IMR-90 (cell line): ENCODE results near the gene CNPPD1. TPM values are rescaled to one million over a fixed set of nuclear protein-coding genes. Genes with fewer than 3 reads are reported as not detected.

Source experiments
- ATAC-seq: fragments of 200-7000 bp; cut with Tn5 transposase; 2 replicates; pipeline ENCODE4 v1.9.1; 2020; ENCODE audit warnings: low read depth, mild to moderate bottlenecking, moderate library complexity
- BruUV-seq: library from RNA; stranded (reverse); fragments of 400-500 nt; replicated peaks from 2 replicates; lab custom pipeline; 2021; lab: Mats Ljungman, UMichigan
- CTCF ChIA-PET: fragments of 300-600 bp; formaldehyde crosslinking; extraction: SDS; loops from one replicate; lab custom pipeline; 2021; ENCODE audit warnings: antibody characterized with exemption; lab: Yijun Ruan, JAX
- POLR2A ChIA-PET: fragments of 300-600 bp; sonication (Branson Sonifier 250); formaldehyde crosslinking; loops from one replicate; lab custom pipeline; 2022; ENCODE audit warnings: antibody characterized with exemption; ENCODE audit not compliant: unreplicated experiment; lab: Charles Lee
- DNase-seq: peaks from one replicate; pipeline ENCODE4 v3.0.0; 2013
- H2AFZ ChIP-seq: replicated peaks from 2 replicates; pipeline ENCODE3; 2013; ENCODE audit warnings: low read length, mild to moderate bottlenecking; ENCODE audit not compliant: poor library complexity
- H2AK5ac ChIP-seq: 2 replicates; pipeline ENCODE4 v1.6.1; 2013; ENCODE audit warnings: low read depth, low read length, inconsistent platforms
- H2AK9ac ChIP-seq: replicated peaks from 2 replicates; pipeline ENCODE3; 2013; ENCODE audit warnings: mild to moderate bottlenecking, low read depth, low read length, moderate library complexity; ENCODE audit not compliant: poor library complexity
- H2BK120ac ChIP-seq: 2 replicates; pipeline ENCODE4 v1.6.1; 2013; ENCODE audit warnings: low read depth, low read length, inconsistent platforms
- H2BK15ac ChIP-seq: 3 replicates; pipeline ENCODE4 v1.6.1; 2013; ENCODE audit warnings: low read depth, low read length, inconsistent platforms
- H2BK20ac ChIP-seq: 2 replicates; pipeline ENCODE4 v1.6.1; 2013; ENCODE audit warnings: low read depth, mild to moderate bottlenecking, inconsistent platforms, low read length, moderate library complexity
- H2BK5ac ChIP-seq: 2 replicates; pipeline ENCODE4 v1.6.1; 2013; ENCODE audit warnings: mild to moderate bottlenecking, low read depth, low read length, inconsistent platforms; ENCODE audit not compliant: poor library complexity, severe bottlenecking
- H3K14ac ChIP-seq: replicated peaks from 2 replicates; pipeline ENCODE4 v1.6.1; 2013; ENCODE audit warnings: low read depth, low read length, inconsistent platforms
- H3K18ac ChIP-seq: 2 replicates; pipeline ENCODE4 v1.6.1; 2013; ENCODE audit warnings: low read depth, low read length, control low read depth
- H3K23ac ChIP-seq: 2 replicates; pipeline ENCODE4 v1.6.1; 2013; ENCODE audit warnings: low read depth, low read length, inconsistent platforms
- H3K27ac ChIP-seq: 2 replicates; pipeline ENCODE4 v1.5.1; 2013; ENCODE audit warnings: mild to moderate bottlenecking, control low read depth, low read length; ENCODE audit not compliant: insufficient read depth
- H3K27me3 ChIP-seq: 2 replicates; pipeline ENCODE4 v1.6.1; 2013; ENCODE audit warnings: low read length; ENCODE audit not compliant: control insufficient read depth, insufficient read depth
- H3K36me3 ChIP-seq: 2 replicates; pipeline ENCODE4 v1.6.1; 2013; ENCODE audit warnings: low read length, mixed read lengths; ENCODE audit not compliant: control insufficient read depth, insufficient read depth
- H3K4ac ChIP-seq: 2 replicates; pipeline ENCODE4 v1.6.1; 2013; ENCODE audit warnings: low read depth, low read length, inconsistent platforms
- H3K4me1 ChIP-seq: 2 replicates; pipeline ENCODE4 v1.6.1; 2013; ENCODE audit warnings: low read length, mixed read lengths; ENCODE audit not compliant: control insufficient read depth, insufficient read depth
- H3K4me2 ChIP-seq: 2 replicates; pipeline ENCODE4 v1.6.1; 2013; ENCODE audit warnings: low read depth, mild to moderate bottlenecking, control low read depth, low read length, moderate library complexity
- H3K4me3 ChIP-seq: 2 replicates; pipeline ENCODE4 v1.5.1; 2013; ENCODE audit warnings: low read depth, mild to moderate bottlenecking, control low read depth, low read length, moderate library complexity; ENCODE audit not compliant: insufficient read depth
- H3K56ac ChIP-seq: 2 replicates; pipeline ENCODE4 v1.6.1; 2013; ENCODE audit warnings: low read length, inconsistent platforms; ENCODE audit not compliant: insufficient read depth; ENCODE audit errors: extremely low read depth
- H3K79me1 ChIP-seq, 2 experiments: 2 replicates each; pipeline ENCODE4 v1.6.1; 2013; ENCODE audit warnings: low read length in 2 of 2, inconsistent platforms in 1 of 2, low read depth in 1 of 2
- H3K9ac ChIP-seq: 2 replicates; pipeline ENCODE4 v1.6.1; 2013; ENCODE audit warnings: low read depth, low read length, control low read depth
- H3K9me1 ChIP-seq: 2 replicates; pipeline ENCODE4 v1.6.1; 2013; ENCODE audit warnings: low read length, inconsistent platforms; ENCODE audit not compliant: insufficient read depth
- H3K9me3 ChIP-seq: 2 replicates; pipeline ENCODE4 v1.6.1; 2013; ENCODE audit warnings: low read length; ENCODE audit not compliant: control insufficient read depth, insufficient read depth
- H4K20me1 ChIP-seq: 2 replicates; pipeline ENCODE4 v1.6.1; 2013; ENCODE audit warnings: low read length, inconsistent platforms; ENCODE audit not compliant: insufficient read depth
- H4K5ac ChIP-seq: 2 replicates; pipeline ENCODE4 v1.6.1; 2013; ENCODE audit warnings: mild to moderate bottlenecking, low read depth, low read length, control low read depth
- H4K8ac ChIP-seq, 2 experiments: 2 replicates each; pipeline ENCODE4 v1.6.1; 2013; ENCODE audit warnings: low read depth in 2 of 2, low read length in 2 of 2, control low read depth in 1 of 2, inconsistent platforms in 1 of 2
- H4K91ac ChIP-seq: 2 replicates; pipeline ENCODE4 v1.6.1; 2013; ENCODE audit warnings: low read depth, low read length, inconsistent platforms; ENCODE audit not compliant: insufficient read depth
- BHLHE40 ChIP-seq: fragments of 150-350 bp; IDR thresholded peaks from 2 replicates; pipeline ENCODE4 v1.6.1; 2016; ENCODE audit warnings: mild to moderate bottlenecking, low read depth, low read length
- CEBPB ChIP-seq: IDR thresholded peaks from 2 replicates; pipeline ENCODE4 v1.6.1; 2012; ENCODE audit warnings: low read depth, low read length, improper control_type of control experiment
- CHD1 ChIP-seq: IDR thresholded peaks from 2 replicates; pipeline ENCODE4 v1.6.1; 2012; ENCODE audit warnings: low read depth, low read length, improper control_type of control experiment
- FOS ChIP-seq: fragments of 150-350 bp; IDR thresholded peaks from 2 replicates; pipeline ENCODE4 v1.6.1; 2016; ENCODE audit warnings: low read depth, low read length
- MAFK ChIP-seq: IDR thresholded peaks from 2 replicates; pipeline ENCODE4 v1.6.1; 2012; ENCODE audit warnings: low read depth, low read length, improper control_type of control experiment
- MAZ ChIP-seq: IDR thresholded peaks from 2 replicates; pipeline ENCODE4 v1.6.1; 2012; ENCODE audit warnings: low read depth, mild to moderate bottlenecking, low read length, improper control_type of control experiment, moderate library complexity, borderline replicate concordance
- MXI1 ChIP-seq: IDR thresholded peaks from 2 replicates; pipeline ENCODE4 v1.6.1; 2012; ENCODE audit warnings: low read depth, mild to moderate bottlenecking, low read length, moderate library complexity, borderline replicate concordance
- POLR2A ChIP-seq: IDR thresholded peaks from 2 replicates; pipeline ENCODE4 v1.6.1; 2012; ENCODE audit warnings: mild to moderate bottlenecking, low read depth, low read length
- RCOR1 ChIP-seq: IDR thresholded peaks from 2 replicates; pipeline ENCODE4 v1.6.1; 2012; ENCODE audit warnings: mild to moderate bottlenecking, low read length, improper control_type of control experiment; ENCODE audit not compliant: insufficient replicate concordance
- WGBS, 2 experiments: methylation state at CpG; one replicate each; pipeline versions ENCODE4 v1.1.5 to v1.1.7; 2013; ENCODE audit warnings: missing lambda C conversion rate in 2 of 2; ENCODE audit not compliant: insufficient read length in 1 of 2; ENCODE audit errors: extremely low coverage in 2 of 2; 5-methylcytosine and 5-hydroxymethylcytosine counted together
- dilution Hi-C: fragments of 300-500 bp; cut with HindIII; formaldehyde crosslinking; loops from one replicate; pipeline ENCODE4 v1.14.3; 2018; ENCODE audit warnings: low sequenced_read_pairs; ENCODE audit not compliant: unreplicated experiment
- in situ Hi-C: fragments of 300-500 bp; cut with MboI; formaldehyde crosslinking; loops from 3 replicates; pipeline ENCODE4 v1.14.3; 2019; ENCODE audit warnings: low sequenced_read_pairs, inconsistent platforms, mixed read lengths
- intact Hi-C: fragments of 100-400 bp; cut with micrococcal nuclease; formaldehyde crosslinking; loops from 2 replicates; pipeline ENCODE4 v1.10.0; 2022
- polyA plus RNA-seq, 3 experiments: library from polyadenylated mRNA; depleted of rRNA; stranded (reverse); fragments of >200 nt; gene quantifications; 2 replicates each; pipeline ENCODE4 v1.2.3, GENCODE V29; 2012; ENCODE audit warnings: low replicate concordance in 1 of 3
- total RNA-seq: library from RNA; depleted of rRNA; stranded (reverse); fragments of >200 nt; gene quantifications from 2 replicates; pipeline ENCODE4 v1.2.3, GENCODE V29; 2012
- TF ChIP-seq, protein P1 (sequence below): fragments of 150-350 bp; IDR thresholded peaks from 2 replicates; pipeline ENCODE4 v1.6.1; 2017; ENCODE audit warnings: mild to moderate bottlenecking, antibody characterized with exemption, low read length, low read depth

Gene CNPPD1
- total and polyA plus RNA-seq, 2 of the 4 experiments (the other 2 are of a cell fraction): 11.1 to 29.2 TPM

DNA sequence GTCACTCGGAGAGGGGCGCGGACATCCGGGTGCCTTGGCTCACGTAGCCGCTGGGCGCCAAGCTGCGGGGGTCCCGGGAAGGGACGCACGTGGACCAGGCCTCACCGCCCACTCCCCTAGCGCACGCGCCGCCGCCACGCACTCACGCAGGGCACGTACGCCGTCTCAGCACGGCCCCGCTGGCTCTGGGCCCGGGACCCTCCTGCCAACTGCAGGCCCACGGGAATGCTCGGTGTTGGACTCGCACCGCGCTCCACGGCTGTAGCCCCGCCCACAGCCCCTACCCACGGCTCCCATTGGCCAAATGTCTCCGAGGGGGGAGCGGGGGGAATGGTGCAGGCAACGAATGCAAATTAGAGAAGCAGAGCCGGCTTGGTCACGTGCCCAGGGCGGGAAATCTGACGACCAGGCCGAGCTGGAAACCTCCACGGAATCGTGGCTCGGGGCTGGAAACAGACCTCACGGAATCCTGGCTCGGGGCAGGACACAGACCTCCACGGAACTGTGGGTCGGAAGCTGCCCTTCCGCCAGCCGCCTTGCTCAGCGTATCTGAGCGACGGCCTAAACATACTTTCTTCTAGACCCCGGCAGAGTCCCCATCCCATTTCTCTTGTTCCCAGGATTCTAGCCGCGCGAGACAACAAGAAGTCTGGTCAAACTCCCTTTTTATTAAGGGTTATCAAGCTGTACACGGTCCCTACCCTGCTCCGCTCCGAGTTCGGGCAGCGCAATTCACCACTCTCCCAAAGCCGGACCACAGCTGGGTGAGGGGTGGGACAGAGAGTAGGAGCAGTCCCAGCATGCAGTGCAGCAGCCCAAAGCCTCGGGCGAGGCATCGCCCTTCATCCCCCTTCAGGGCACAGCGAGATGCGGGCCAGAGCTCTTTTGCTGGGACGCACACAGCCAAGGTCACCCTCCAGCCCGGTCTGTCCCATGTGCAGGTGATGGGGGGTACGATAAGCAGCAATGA, 42.3 kb upstream of the CNPPD1 start, which contains the start of gene ABCB6:
TSS of gene ABCB6 (minus strand) at position 227 of the 970 bp plus-strand sequence. CDS start 285 bp downstream, outside the sequence.
- Histone ChIP-seq H4K91ac (peak within 1 kb of the TSS; percentile 97), H3K18ac (peak within 1 kb of the TSS; percentile 81), H4K5ac (peak within 1 kb of the TSS; percentile 78), H3K4me2 (peak within 1 kb of the TSS; percentile 93), H3K27ac (peak within 1 kb of the TSS; percentile 92), H3K9me1 (peaks cover 6% of the 10 kb centered on the region), H3K56ac (peak within 1 kb of the TSS; percentile 82; the same call in 1 of the 2 replicates), H3K4ac (peak within 1 kb of the TSS; percentile 98), H3K79me1 (peaks cover 8 to 31% of the 10 kb centered on the region in 2 experiments; a peak in 3 of 4 replicates), H2AFZ (peak within 1 kb of the TSS; percentile 91), H2AK9ac (peak within 1 kb of the TSS; percentile 97), H2BK120ac (peak within 1 kb of the TSS; percentile 90), H3K27me3 (no peaks in the 10 kb centered on the region), H2AK5ac (peak within 1 kb of the TSS; percentile 90), H3K36me3 (peaks cover 50% of the 10 kb centered on the region), H4K8ac (peak within 1 kb of the TSS; percentile 16 to 87; a peak in 3 of 4 replicates), H3K9me3 (no peaks in the 10 kb centered on the region), H3K9ac (peak within 1 kb of the TSS; percentile 77), H3K23ac (peak within 1 kb of the TSS; percentile 98), H3K14ac (peak within 1 kb of the TSS; percentile 88), H2BK5ac (peak within 1 kb of the TSS; percentile 91), H3K4me3 (peak within 1 kb of the TSS; percentile 54), H2BK15ac (peak within 1 kb of the TSS; percentile 41; the same call in 1 of the 3 replicates), H3K4me1 (peaks cover 5% of the 10 kb centered on the region; the same call in 1 of the 2 replicates), H2BK20ac (peak within 1 kb of the TSS; percentile 53; the same call in 1 of the 2 replicates), H4K20me1 (peaks cover 11% of the 10 kb centered on the region)
- ATAC-seq: peak; percentile 89
- BruUV-seq: no TSS peak
- intact Hi-C loops (loop anchor here (1.0 to 2.0 kb wide), 3 partner anchors 59 to 79 kb away; partner anchors contain the start of genes DNAJB2 and NHEJ1), in situ Hi-C loops (no loop called here), dilution Hi-C loops (no loop called here)
- WGBS, 2 experiments: 3% methylated on average over 32 of the region's 71 CpGs; no CpG with 5 or more reads in 1 of the 2 experiments
- TF ChIP-seq BHLHE40: peak; percentile 83
- peak; percentile 84 for TF ChIP-seq MXI1
- no peak for TF ChIP-seq RCOR1
- TF ChIP-seq FOS: no peak
- TF ChIP-seq CHD1: no peak
- TF ChIP-seq MAFK: no peak
- TF ChIP-seq, protein P1, sequence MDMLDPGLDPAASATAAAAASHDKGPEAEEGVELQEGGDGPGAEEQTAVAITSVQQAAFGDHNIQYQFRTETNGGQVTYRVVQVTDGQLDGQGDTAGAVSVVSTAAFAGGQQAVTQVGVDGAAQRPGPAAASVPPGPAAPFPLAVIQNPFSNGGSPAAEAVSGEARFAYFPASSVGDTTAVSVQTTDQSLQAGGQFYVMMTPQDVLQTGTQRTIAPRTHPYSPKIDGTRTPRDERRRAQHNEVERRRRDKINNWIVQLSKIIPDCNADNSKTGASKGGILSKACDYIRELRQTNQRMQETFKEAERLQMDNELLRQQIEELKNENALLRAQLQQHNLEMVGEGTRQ: peak; percentile 98
- TF ChIP-seq MAZ: peak; percentile 52; the same call in 1 of the 2 replicates
- TF ChIP-seq CEBPB: no peak
- TF ChIP-seq POLR2A: no peak; the same call in 1 of the 2 replicates
- DNase-seq: peak; percentile 90
- ChIA-PET POLR2A (no interaction called here), CTCF (interaction anchor here (0.8 to 0.9 kb wide), 2 partner anchors 13 to 76 kb away, joined by 3 read pairs; partner anchors contain the start of gene ZFAND2B)
